Stimulated activated CD4-positive, alpha-beta T cell treated with anti-CD3 and anti-CD28 coated beads, Interleukin-1b, Interleukin-23, amount 100 ng/mL, for 1 hour (primary cell): ENCODE measurements around the gene FERD3L.

Experiments
- DNase-seq, 2 donors: peaks; one replicate each; pipeline ENCODE4 v3.0.0-alpha.2; 2020; ENCODE audit warnings: low read depth in 2 of 2

Gene FERD3L

DNA sequence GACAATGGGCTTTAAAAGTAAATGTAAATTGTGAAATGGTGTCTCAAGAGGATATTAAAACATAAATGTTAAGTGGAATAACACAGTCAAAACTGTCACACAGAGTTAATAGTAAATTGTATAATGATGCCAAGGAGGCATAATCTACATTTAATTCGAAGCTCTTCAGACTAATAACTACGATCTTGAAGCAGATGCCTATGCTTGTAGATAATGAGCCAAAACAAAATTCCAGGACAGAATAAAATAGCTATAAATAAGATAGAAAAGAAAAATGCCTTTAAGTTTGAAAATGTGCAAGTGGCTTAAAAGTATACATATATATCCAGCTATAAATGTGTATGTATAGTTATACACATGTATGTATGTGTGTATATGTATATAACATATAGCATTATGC is 45.3 kb downstream of the FERD3L start:
- DNase-seq = no peak

DNA sequence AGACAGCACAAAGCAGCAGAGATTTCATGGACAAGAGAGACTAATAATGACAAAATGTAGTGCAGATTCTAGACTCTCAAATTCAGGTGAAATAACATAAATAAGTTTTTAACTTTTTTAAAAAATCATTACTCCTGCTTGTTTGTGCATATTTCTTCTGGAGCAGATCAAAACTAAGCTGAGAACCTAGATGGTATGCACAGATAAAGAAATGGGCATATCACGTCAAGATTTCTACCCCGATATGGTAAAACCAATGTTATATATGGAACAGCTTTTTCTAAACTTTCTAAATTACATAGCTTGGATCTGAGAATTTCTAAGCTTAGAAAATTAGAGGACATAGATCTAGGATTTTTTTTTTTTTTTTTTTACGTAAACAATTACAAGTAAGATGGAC is 46.0 kb downstream of the FERD3L start:
- no peak for DNase-seq

DNA sequence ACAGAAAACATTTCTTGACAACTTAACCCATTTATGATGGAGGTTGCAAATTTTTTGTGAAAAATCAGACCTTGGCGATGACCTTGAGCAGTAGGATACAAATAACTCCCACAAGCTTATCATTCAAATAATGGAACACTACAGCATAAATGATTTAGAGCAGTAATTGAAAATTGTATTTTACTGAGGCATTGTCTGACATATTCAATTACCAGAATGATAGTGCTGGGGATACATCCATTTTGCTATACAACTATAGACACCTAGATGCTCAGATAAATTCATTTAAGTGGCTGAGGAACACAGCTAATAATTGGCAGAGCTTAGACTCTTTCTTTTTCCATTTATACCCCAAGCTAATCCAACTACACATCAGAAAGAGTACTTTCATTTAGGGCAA is 46.7 kb downstream of the FERD3L start:
- no peak for DNase-seq

DNA sequence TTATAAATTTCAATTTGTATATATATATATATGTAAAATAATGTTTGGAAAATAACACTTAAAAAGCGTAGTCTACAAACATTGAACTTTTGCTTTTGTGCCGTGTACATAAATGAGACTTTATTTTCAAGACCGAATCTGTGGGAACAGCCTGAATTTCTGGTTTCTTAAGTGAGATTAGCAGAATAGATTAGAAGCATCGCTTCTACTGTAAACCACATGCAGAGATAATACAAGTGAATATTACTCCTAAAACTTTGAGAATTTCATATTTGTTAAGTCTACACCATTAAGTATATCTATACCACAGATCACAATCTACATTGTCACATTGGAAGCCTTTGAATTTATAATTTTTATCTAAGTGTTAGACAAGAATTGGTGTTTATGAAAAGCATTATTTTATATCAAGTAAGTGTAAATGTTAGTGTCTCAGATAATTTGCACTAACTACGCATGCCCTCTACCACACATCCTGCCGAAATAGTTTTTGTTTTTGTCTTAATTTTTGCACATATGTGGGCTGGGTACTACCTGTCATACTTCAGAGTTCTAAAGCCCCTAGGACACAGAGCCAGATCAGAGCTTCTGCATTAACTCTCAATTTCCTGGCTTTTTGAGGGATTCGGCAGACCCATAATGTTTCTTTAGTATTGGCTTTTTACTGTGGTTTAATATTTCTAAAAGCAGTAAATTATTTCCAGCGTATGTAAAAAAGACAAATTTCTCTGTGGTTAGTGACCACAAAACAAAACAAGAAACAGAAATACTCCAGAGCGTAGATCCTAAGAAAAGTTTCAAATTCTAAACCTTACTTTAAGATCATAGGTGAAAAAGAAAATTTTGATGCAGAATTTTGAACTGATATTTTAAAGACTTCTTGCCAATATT is 47.8 kb downstream of the FERD3L start:
- DNase-seq = no peak

DNA sequence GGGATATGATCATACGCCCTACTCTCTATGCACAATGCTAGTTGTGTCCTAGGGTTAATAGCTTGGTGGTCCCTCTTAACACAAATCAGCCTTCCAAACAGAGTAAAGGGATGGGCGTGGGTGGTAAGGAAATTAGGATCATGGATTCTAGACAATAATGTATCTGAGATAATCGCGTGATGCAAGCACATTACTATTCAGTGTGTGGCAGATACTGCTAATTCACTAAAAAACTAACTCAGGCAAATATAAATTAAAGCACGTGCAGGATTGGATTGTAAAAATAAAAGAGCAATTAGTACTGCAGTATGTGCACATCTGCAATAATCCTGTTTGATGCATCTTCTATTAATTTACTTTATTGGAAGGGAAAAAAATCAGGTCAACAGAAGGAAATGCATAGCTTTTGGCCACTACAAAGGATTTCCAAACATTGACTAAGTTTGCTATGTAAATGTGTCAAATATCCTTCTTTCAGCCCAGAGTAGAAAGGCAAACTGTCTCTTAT is 49.8 kb downstream of the FERD3L start:
- DNase-seq = no peak
